SJSA1 (cell line): ENCODE results near the gene TSPEAR. TPM values are rescaled to one million over a fixed set of nuclear protein-coding genes. Genes with fewer than 3 reads are reported as not detected.
"Not testable (repeated sequence)": the region's sequence is repeated elsewhere in the genome, so short reads cannot be mapped to it uniquely, and the experiment has no call there.

Experiments
- DNase-seq, 2 experiments: peaks; one replicate each; pipeline ENCODE4 v3.0.0-alpha.2; 2015 to 2020; ENCODE audit warnings: low spot score in 2 of 2, low read depth in 1 of 2
- H3K27ac ChIP-seq: fragments of 250-450 bp; sonication (Bioruptor Pico); 2 replicates; pipeline ENCODE4 v1.5.1; 2020; ENCODE audit warnings: mild to moderate bottlenecking, moderate library complexity
- H3K27me3 ChIP-seq: fragments of 250-450 bp; sonication (Bioruptor Pico); replicated peaks from 2 replicates; pipeline ENCODE4 v1.5.1; 2020; ENCODE audit warnings: mild to moderate bottlenecking, moderate library complexity
- H3K36me3 ChIP-seq: fragments of 250-450 bp; sonication (Bioruptor Pico); 2 replicates; pipeline ENCODE4 v1.5.1; 2020; ENCODE audit warnings: mild to moderate bottlenecking
- H3K4me1 ChIP-seq: fragments of 250-450 bp; sonication (Bioruptor Pico); replicated peaks from 2 replicates; pipeline ENCODE4 v1.6.1; 2021; ENCODE audit warnings: mild to moderate bottlenecking
- H3K4me3 ChIP-seq: fragments of 250-450 bp; sonication (Bioruptor Pico); 2 replicates; pipeline ENCODE4 v1.5.1; 2020; ENCODE audit warnings: mild to moderate bottlenecking
- H3K9me3 ChIP-seq: fragments of 250-450 bp; sonication (Bioruptor Pico); replicated peaks from 2 replicates; pipeline ENCODE4 v1.5.1; 2020; ENCODE audit warnings: mild to moderate bottlenecking
- total RNA-seq: library from RNA; depleted of rRNA; stranded (reverse); fragments of >200 nt; shearing (Covaris generic); gene quantifications from 2 replicates; pipeline ENCODE4 v1.2.3, GENCODE V29; 2014

The TSPEAR gene
- total RNA-seq, 1 experiment from 2014 or later = not detected

DNA sequence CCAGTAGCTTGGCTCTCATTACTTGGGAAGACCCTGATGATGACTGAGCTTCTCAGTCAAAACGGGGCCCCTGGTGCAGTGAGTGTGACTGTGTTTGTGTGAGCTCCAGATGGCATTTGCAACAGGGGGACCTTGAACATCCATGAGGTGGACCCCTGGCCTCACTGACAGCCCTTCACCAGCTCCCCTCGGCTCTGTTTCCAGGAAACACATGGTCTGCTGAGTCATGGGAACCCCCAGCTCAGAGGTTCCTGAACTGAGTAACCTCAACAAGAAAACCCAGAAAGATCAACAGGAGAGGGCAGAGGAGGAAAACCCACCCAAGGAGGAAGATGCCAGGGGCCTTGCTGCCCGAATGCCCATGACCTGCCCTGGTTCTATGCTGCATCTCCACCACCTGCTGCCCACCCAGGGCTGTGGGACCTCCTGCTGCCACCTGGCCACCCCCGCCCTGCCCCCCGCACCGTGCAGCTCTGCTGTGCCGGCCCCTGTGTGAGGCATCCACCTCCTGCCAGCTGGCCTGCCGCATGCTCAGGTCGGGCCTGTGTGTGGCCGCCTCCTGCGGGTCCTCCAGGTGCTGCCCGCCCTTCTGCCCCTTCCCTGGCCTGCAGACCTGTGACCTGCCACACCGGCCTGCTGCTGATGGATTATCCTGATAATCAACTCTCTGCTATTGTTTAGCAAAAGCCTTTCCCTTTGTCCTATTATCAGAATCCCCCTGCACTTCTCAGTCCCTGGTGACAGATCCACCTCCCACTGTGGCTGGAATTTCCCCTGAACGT lies 25.2 kb downstream of the TSPEAR start:
- H3K4me3 ChIP-seq = no peak overlapping the region
- H3K36me3 ChIP-seq = no peaks in the 10 kb centered on the region
- H3K4me1 ChIP-seq = no peaks in the 10 kb centered on the region
- no peak for DNase-seq
- H3K9me3 ChIP-seq = no peaks in the 10 kb centered on the region; the same call in 1 of the 2 replicates
- peaks cover 54% of the 10 kb centered on the region for H3K27me3 ChIP-seq
- H3K27ac ChIP-seq = no peak overlapping the region

DNA sequence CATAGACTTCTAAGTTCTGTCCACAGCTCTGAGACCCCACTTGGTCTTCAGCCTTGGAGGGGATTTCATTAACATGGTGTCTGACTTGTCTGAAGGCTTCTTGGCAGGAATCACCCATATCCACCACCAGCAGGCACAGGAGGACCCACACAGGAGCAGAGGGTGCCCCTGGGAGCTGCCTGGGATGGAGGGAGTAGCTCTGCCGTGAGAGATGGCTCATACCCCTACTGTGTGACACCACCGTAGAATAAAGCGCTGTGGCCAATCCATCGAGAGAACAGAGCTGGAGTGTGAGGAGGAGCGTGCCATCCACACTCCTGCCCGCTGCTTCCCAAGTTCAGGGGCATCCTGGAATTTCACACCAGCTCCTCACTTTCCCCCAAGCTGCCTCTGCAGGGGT lies 26.3 kb downstream of the TSPEAR start:
- H3K27me3 ChIP-seq = peaks cover 59% of the 10 kb centered on the region
- DNase-seq = not testable (repeated sequence)

DNA sequence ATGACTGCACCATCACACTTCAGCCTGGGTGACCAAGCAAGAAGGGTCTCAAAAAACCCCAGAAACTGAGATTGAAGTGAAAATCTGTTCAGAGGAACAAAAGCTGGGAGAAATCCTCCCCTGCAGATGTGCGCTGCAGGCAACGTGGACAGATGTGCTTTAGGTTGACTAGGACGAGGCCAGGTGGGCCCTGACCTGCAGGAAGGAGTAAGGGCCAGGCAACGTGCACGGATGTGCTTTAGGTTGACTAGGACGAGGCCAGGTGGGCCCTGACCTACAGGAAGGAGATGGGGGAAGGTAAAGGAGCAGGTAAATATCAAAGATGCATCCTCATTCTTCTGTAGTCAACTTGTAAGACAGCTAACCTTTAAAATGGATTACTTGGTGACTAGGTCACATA lies 26.9 kb downstream of the TSPEAR start:
- Histone ChIP-seq H3K27me3 (peaks cover 59% of the 10 kb centered on the region), H3K4me3 (no peak overlapping the region), H3K9me3 (no peaks in the 10 kb centered on the region; the same call in 1 of the 2 replicates), H3K4me1 (no peaks in the 10 kb centered on the region), H3K36me3 (no peaks in the 10 kb centered on the region), H3K27ac (no peak overlapping the region)
- DNase-seq = no peak

More for the DNA sequence above, 26.3 kb downstream of the TSPEAR start:
- not testable (repeated sequence) for H3K36me3 ChIP-seq, H3K4me1 ChIP-seq, H3K27ac ChIP-seq, H3K9me3 ChIP-seq, H3K4me3 ChIP-seq

DNA sequence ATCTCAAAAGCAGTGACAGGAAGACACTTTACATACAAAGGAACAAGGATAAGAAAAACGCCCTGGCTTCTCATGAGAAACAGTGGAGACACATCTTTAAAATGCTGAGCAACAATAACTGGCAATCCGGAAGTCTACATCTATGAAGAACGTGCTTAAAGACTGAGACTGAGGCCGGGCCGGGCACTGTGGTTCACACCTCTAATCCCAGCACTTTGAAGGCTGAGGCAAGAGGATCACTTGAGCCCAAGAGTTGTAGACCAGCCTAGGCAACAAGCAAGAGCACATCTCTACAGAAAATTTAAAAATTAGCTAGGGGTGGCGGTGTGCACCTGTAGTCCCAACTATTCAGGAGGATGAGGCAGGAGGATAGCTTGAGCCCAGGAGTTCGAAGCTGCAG lies 27.3 kb downstream of the TSPEAR start:
- no peaks in the 10 kb centered on the region for H3K36me3 ChIP-seq
- no peak for DNase-seq
- no peaks in the 10 kb centered on the region; the same call in 1 of the 2 replicates for H3K9me3 ChIP-seq
- H3K27me3 ChIP-seq = peaks cover 59% of the 10 kb centered on the region
- no peak overlapping the region for H3K4me3 ChIP-seq
- H3K27ac ChIP-seq = no peak overlapping the region
- H3K4me1 ChIP-seq = no peaks in the 10 kb centered on the region

DNA sequence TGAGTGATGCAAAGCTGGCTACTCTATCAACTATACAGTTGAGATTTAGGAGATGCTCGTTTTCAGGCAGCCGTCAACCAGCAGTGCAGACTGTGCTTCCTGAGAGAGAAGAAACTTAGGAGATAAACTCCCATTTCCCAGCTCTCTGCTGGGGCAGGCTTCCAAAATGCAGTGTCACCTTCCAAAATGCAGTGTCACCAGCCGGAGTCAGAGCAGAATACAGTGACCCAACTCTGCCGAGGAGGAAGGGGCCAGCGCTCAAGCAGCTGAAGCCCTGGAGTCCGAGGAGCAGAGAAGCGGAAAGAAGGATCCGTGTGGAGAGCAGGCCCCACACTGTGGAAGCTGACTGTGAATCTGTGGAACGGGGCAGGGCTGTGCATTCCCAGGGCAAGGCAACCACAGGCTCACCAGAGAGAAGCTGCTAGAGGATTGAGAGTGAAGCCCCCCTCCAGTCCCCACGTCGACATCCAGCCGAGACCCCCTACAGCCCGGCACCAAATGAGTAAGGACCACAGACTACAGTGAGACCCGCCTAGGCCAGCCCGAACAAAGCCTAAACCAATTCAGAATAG lies 28.7 kb downstream of the TSPEAR start:
- Histone ChIP-seq H3K27me3 (peaks cover 53% of the 10 kb centered on the region), H3K36me3 (no peaks in the 10 kb centered on the region), H3K4me3 (no peak overlapping the region), H3K9me3 (no peaks in the 10 kb centered on the region; the same call in 1 of the 2 replicates), H3K4me1 (no peaks in the 10 kb centered on the region), H3K27ac (no peak overlapping the region)
- no peak for DNase-seq

DNA sequence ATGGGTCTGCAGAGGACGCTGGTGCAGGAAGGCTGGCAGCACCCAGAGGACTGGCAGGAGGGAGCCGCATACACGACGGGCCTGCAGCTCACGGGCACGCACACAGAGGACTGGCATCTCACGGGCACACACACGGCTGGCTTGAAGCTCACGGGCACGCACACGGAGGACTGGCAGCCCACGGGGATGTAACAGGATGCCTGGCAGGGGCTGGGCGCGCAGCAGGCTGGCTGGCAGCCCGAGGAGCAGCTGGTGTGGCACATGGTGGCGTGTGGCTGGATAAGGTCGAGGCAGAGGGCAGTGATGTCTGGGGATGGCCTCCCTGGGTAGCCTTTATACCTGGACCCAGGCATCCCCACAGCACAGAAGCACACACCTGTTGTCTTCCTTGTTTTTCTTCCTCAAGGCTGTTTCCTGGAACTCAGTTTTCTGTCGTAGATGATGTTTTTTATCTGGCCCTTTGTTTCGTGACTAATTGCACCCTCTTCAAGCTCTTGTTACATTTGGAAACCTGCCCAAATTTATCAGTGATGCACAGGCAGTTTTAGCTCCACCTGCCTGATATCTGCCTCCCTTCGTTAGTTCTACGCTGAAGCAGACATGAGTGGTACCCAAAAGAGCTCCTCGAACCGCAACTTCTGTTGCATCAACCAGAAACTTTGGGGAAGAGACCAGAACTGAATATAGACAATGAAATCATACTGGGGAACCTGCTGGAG lies 29.4 kb downstream of the TSPEAR start, which contains the start of gene KRTAP12-1:
Gene KRTAP12-1, minus strand, starts transcription at position 303 of the 719 bp plus-strand sequence. Its CDS starts 40 bp downstream, at position 263.
- H3K9me3 ChIP-seq = no peaks in the 10 kb centered on the region; the same call in 1 of the 2 replicates
- no peak within 1 kb of the TSS for H3K4me3 ChIP-seq
- H3K27me3 ChIP-seq = peaks cover 51% of the 10 kb centered on the region
- no peak within 1 kb of the TSS for H3K27ac ChIP-seq
- no peaks in the 10 kb centered on the region for H3K4me1 ChIP-seq
- no peaks in the 10 kb centered on the region for H3K36me3 ChIP-seq
- DNase-seq = no peak

DNA sequence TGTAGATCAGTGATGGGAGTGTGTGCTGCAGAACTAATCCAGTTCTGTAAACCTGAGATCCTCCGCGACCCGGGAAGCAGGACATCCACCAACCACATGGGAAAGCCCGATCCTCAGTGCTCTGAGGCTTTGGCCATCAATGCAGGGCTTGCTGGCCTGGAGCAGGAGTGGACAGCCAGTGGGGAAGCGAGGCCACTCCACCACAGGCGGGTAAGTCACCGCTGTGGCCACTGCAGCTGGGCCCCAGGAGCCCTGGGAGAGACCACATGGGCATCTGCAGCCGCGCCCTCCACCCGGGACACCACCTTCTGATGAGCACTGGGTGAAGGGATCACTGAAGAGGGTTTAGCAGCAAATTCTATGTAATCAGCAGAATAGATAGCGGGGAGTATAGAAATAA lies 30.2 kb downstream of the TSPEAR start:
- no peak for DNase-seq
- no peak overlapping the region for H3K4me3 ChIP-seq
- H3K4me1 ChIP-seq = no peaks in the 10 kb centered on the region
- no peaks in the 10 kb centered on the region for H3K36me3 ChIP-seq
- no peaks in the 10 kb centered on the region; the same call in 1 of the 2 replicates for H3K9me3 ChIP-seq
- H3K27me3 ChIP-seq = peaks cover 50% of the 10 kb centered on the region
- no peak overlapping the region for H3K27ac ChIP-seq

DNA sequence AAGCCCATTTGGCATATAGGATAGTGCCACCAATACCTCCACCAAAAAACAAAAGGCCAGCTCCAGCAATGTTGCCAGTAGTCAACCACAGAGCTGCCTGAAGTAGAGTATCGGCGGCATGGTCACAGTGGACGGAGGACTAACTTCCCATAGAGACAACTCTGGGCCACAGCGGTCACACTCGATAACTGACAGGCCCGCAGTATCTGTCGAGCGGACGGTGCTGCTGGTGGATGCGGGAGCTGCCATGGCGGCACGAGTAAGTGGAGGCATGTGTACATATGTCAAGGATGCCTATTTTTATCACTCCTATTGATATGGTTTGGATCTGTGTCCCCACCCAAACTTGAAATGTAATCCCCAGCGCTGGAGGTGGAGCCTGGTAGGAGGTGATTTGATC lies 33.5 kb downstream of the TSPEAR start:
- Histone ChIP-seq H3K36me3 (no peaks in the 10 kb centered on the region), H3K27me3 (peaks cover 39% of the 10 kb centered on the region), H3K27ac (no peak overlapping the region), H3K9me3 (no peaks in the 10 kb centered on the region; the same call in 1 of the 2 replicates), H3K4me1 (no peaks in the 10 kb centered on the region), H3K4me3 (no peak overlapping the region)
- DNase-seq = no peak

DNA sequence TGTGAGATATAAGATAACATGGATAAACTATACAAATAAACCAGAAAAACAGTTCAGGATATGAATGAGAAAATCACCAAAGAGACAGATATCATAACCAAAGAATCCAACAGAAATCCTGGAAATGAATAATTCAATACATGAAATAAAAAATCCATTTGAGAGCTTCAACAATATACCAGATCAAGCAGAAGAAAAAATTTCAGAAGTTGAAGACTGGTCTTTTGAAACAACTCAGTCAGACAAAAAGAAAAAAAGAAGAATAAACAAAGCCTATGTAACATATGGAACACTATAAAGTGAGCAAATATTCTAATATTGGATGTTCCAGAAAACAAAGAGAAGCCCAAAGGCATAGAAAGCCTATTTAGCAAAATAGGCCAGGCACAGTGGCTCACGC lies 39.5 kb downstream of the TSPEAR start:
- no peak for DNase-seq
- peaks cover 14% of the 10 kb centered on the region; the same call in 1 of the 2 replicates for H3K27me3 ChIP-seq
- H3K27ac ChIP-seq = no peak overlapping the region
- no peaks in the 10 kb centered on the region for H3K9me3 ChIP-seq
- H3K4me1 ChIP-seq = no peaks in the 10 kb centered on the region
- no peak overlapping the region for H3K4me3 ChIP-seq
- H3K36me3 ChIP-seq = no peaks in the 10 kb centered on the region

DNA sequence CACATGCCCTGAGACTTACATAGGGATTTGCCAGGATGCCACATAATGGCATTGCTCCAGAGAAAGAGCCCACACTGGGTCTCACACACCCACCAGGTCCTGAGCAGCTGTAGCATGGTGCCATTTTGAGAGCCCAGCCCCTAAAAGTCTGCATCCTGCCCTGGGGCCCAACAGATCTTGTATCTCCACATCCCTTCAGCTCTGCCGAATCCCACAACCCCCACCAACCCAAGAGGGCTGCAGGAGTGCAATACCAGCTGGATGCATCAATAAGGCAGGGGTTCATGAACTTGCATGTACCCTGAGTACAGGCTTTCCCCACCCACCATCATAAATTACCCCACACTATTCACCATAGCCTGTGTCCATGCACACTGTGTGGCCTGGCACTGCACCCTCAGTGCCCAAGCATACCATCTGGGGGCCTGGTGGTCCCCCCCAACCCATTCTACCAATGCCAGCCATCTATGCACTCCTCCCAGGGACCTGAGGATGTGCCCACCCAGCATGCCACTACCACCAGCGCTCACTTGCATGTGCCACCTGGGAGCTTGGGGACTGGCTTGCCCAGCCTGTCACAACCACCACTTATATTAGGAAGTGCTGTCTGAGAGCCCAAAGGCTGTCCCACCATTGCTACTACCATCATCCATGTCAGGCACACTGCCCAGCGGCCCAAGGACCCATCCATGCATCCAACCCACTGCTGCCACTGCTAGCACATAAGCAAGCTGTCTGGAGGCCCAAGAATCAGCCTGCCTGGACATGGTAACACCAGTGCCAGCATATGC lies 40.5 kb downstream of the TSPEAR start:
- H3K4me1 ChIP-seq = no peaks in the 10 kb centered on the region
- no peak for DNase-seq
- H3K27ac ChIP-seq = no peak overlapping the region
- peaks cover 7% of the 10 kb centered on the region; the same call in 1 of the 2 replicates for H3K27me3 ChIP-seq
- no peaks in the 10 kb centered on the region for H3K9me3 ChIP-seq
- no peaks in the 10 kb centered on the region for H3K36me3 ChIP-seq
- no peak overlapping the region for H3K4me3 ChIP-seq

DNA sequence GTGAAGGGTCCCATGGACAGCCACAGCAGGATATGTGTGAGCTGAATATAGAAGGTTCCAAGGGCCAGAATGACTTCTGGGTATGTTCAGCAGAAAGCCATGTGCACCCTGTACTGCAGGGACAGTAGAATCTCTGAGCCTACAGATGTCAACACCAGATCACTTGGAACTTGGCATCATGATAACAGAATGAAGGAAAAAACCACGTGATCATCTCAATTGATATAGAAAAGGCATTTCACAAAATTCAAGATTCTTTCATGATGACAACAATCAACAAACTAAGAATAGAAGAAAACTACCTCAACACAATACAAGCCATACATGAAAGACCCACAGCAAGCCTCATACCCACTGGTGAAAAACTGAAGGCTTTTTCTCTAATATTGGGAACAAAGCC lies 43.8 kb downstream of the TSPEAR start:
- no peaks in the 10 kb centered on the region for H3K4me1 ChIP-seq
- no peaks in the 10 kb centered on the region for H3K27me3 ChIP-seq
- no peaks in the 10 kb centered on the region for H3K9me3 ChIP-seq
- no peak for DNase-seq
- H3K27ac ChIP-seq = no peak overlapping the region
- H3K36me3 ChIP-seq = no peaks in the 10 kb centered on the region
- H3K4me3 ChIP-seq = no peak overlapping the region

DNA sequence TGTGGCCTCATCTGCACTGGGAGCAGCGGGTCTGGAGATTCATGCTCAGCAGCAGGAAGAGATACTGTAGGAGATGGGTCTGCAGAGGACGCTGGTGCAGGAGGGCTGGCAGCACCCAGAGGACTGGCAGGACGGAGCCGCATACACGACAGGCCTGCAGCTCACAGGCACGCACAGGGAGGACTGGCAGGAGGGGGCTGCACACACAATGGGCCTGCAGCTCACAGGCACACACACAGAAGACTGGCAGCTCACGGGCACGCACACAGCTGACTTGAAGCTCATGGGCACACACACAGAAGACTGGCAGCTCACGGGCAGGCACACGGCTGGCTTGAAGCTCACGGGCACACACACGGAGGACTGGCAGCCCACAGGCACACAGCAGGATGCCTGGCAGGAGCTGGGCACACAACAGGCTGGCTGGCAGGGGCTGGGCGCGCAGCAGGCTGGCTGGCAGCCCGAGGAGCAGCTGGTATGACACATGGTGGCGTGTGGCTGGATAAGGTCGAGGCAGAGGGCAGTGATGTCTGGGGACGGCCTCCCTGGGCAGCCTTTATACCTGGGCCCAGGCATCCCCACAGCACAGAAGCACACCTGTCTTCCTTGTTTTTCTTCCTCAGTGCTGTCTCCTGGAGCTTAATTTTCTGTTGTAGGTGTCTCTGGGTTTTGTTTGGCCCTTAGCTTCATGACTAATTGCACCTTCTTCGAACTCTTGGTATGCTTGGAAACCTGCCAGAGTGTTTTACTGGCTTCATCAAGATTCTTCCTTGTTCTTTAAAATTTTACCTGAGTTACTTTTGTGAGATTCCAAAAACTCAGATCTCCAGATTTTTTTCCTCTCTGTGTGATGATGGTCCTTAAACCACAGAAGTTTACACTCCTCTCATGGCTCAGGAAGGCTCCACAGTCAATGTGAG lies 44.7 kb downstream of the TSPEAR start, which contains the start of gene KRTAP12-2:
Gene KRTAP12-2, minus strand, starts transcription at position 527 of the 920 bp plus-strand sequence. Its CDS starts 41 bp downstream, at position 486.
- Histone ChIP-seq H3K4me3 (no peak within 1 kb of the TSS), H3K27me3 (no peaks in the 10 kb centered on the region), H3K27ac (no peak within 1 kb of the TSS), H3K4me1 (no peaks in the 10 kb centered on the region), H3K9me3 (no peaks in the 10 kb centered on the region), H3K36me3 (no peaks in the 10 kb centered on the region)
- DNase-seq = no peak
